Stimulated activated effector memory CD8-positive, alpha-beta T cell treated with anti-CD3 and anti-CD28 coated beads, Interleukin-12 subunit alpha, Interleukin-12 subunit beta, amount 100 ng/mL, for 72 hours (primary cell): Measurements from ENCODE around the gene NLRP9.

ENCODE experiments used
- ATAC-seq: fragments of 150-1000 bp; cut with Tn5 transposase; 2 replicates; pipeline ENCODE4 v1.10.0; 2021
- DNase-seq, 2 donors: peaks; one replicate each; pipeline ENCODE4 v3.0.0; 2021 to 2022; ENCODE audit warnings: low spot score in 2 of 2
- H3K27ac Mint-ChIP-seq: one replicate; pipeline ENCODE4 v1.8.0; 2022; ENCODE audit warnings: mild to moderate bottlenecking, mixed read lengths
- H3K36me3 Mint-ChIP-seq: one replicate; pipeline ENCODE4 v1.8.0; 2022; ENCODE audit warnings: mild to moderate bottlenecking, mixed read lengths
- H3K4me1 Mint-ChIP-seq: one replicate; pipeline ENCODE4 v1.8.0; 2022; ENCODE audit warnings: mixed read lengths
- H3K4me3 Mint-ChIP-seq: one replicate; pipeline ENCODE4 v1.8.0; 2022; ENCODE audit warnings: mild to moderate bottlenecking, mixed read lengths
- H3K9me3 Mint-ChIP-seq: one replicate; pipeline ENCODE4 v1.8.0; 2022; ENCODE audit warnings: mixed read lengths

The NLRP9 gene

DNA sequence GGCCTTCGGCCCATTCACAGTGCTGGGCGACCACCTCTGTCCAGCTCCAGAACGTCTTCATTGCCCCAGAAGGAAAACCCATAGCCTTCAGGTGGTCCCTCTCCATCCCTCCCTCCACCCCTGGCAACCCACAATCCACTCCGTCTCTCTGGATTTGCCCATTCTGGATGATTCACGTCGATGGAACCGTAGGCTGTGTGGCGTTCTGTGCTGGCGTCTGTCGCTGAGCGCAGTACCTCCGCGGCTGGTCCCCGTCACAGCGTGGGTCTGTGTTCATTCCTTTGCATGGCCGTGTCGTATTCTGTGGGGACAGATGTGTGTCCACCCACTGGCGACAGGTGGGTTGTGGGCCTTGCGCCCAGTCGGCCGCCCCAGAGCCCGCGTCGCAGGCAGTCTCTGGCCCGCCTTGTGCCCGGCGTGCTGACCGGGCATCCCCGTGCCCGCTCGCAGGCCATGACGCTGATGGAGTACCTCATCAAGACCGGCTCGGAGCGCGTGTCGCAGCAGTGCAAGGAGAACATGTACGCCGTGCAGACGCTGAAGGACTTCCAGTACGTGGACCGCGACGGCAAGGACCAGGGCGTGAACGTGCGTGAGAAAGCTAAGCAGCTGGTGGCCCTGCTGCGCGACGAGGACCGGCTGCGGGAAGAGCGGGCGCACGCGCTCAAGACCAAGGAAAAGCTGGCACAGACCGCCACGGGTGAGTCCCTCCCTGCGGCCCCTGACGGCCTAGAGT, 53.1 kb downstream of the NLRP9 start:
- DNase-seq (no peak), ATAC-seq (no peak)
- H3K9me3 Mint-ChIP-seq = no peaks in the 10 kb centered on the region
- H3K27ac Mint-ChIP-seq = no peak overlapping the region
- H3K4me3 Mint-ChIP-seq = no peak overlapping the region
- peaks cover 33% of the 10 kb centered on the region for H3K4me1 Mint-ChIP-seq
- H3K36me3 Mint-ChIP-seq = peaks cover 79% of the 10 kb centered on the region

DNA sequence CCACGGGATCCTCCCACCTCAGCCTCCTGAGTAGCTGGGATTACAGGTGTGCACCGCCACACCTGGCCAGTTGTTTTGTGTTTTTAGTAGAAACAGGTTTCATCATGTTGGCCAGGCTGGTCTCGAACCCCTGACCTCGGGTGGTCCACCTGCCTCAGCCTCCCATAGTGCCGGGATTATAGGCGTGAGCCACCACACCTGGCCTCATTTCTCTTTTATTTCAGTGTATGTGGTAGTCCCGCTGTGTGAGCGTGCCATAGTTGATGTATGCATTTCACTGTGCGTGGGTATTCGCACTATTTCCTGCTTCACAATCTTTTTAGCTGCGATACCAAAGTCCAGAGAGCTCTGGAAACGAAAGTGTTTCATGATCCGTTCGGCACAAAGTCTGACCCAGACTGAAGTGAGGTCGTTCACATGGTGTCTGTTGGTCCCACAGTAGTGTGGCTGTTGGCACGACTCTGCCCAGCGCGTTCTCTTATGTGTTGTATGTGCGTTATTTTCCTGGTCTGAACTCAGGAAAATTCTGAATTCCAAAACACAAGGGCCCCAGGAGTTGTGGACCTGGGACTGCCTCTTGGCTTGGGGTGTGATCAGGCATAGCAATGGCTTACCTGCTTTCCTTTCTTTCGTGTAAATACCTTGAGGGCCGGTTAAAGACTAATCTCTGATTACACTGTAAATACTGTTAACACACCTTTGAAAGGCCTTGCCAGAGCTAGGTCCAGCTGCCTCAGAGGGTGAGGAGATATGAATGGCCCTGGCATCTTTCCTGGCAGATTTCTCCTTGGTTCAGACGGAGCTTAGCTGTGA, 54.5 kb downstream of the NLRP9 start:
- peaks cover 47% of the 10 kb centered on the region for H3K4me1 Mint-ChIP-seq

DNA sequence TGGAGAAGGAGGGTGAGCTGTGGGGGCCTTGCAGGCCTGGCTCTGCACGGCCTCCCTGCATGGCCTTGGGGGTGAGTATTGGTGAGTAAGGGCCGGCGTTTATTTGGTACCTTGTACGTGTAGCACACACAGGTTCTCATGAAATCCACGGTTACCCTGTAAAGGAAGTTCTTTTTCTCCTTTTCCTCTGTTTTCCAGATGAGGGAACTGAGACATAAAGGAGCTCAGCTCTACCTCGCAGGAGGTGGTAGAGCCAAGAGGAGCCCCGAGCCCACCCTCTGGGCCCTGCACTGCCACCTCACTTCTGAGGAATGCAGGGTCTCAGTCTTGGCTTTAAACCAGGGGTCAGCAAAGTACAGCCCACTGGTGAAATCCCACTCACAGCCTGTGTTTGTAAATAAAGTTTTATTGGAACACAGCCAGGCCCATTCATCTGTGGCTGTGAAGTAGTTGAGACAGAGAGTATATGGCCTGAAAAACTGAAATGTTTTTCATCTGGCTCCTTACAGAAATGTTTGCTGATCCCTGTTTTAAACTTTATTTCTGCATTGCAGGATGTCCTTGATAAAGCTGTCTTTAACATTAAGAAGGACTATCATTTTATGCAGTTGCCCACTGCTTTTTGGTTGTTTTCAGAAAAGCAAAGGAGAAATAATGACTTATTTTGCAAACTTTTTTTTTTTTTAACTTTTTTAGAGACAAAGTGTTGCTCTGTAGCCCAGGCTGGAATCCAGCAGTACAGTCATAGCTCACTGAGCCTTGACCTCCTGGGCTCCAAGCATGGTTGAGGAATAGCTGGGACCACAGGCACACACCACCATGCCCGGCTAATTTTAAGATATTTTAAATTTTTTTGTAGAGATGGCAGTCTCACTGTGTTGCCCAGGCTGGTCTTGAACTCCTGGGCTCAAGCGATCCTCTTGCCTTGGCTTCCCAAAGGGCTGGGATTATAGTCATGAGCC, 56.8 kb downstream of the NLRP9 start:
- H3K9me3 Mint-ChIP-seq = no peaks in the 10 kb centered on the region
- no peak overlapping the region for H3K4me3 Mint-ChIP-seq
- no peak overlapping the region for H3K27ac Mint-ChIP-seq
- H3K4me1 Mint-ChIP-seq = peaks cover 61% of the 10 kb centered on the region
- peaks cover 91% of the 10 kb centered on the region for H3K36me3 Mint-ChIP-seq
- ATAC-seq (no peak), DNase-seq (no peak)

More for the DNA sequence above, 54.5 kb downstream of the NLRP9 start:
- no peaks in the 10 kb centered on the region for H3K9me3 Mint-ChIP-seq
- H3K36me3 Mint-ChIP-seq = peaks cover 86% of the 10 kb centered on the region
- DNase-seq (no peak), ATAC-seq (no peak)
- no peak overlapping the region for H3K4me3 Mint-ChIP-seq
- H3K27ac Mint-ChIP-seq = no peak overlapping the region

DNA sequence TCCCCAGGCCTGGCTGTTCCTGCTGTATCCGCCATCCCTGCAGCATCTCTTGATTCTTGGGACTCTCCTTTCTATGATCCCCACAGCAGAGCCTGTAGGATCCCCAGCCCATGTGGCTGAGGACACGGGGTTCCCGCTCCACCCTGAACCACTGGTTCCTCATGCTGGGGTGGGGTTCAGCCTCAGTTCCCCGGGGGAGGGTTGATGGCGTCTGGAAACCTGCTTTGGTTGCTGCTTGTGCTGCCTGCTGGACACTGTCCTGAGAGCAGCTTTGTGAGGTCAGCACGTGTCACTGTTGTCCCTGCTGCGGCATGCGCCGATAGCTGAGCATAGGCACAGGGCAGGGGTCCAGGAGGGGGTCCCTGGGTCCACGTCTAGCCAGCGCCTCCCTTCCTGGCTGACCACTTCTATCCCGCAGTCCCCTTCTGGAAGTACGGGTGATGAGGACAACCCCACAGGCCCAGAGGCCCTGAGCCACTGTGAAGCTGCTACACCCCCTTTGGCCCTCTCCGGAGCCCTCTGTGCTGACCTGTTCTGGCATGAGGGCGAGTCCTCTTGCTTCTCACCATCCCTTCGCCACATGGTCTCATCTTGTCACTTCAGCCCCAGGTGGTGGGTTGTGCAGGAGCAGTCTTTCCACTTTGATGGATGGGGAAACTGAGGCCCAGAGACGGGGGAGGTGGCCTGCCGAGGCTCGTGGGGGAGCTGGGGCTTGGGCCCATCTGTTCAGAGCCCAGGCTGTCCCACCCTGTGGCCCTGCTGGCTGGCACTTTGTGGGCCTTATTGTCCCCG, 57.7 kb downstream of the NLRP9 start:
- H3K36me3 Mint-ChIP-seq = peaks cover 87% of the 10 kb centered on the region

DNA sequence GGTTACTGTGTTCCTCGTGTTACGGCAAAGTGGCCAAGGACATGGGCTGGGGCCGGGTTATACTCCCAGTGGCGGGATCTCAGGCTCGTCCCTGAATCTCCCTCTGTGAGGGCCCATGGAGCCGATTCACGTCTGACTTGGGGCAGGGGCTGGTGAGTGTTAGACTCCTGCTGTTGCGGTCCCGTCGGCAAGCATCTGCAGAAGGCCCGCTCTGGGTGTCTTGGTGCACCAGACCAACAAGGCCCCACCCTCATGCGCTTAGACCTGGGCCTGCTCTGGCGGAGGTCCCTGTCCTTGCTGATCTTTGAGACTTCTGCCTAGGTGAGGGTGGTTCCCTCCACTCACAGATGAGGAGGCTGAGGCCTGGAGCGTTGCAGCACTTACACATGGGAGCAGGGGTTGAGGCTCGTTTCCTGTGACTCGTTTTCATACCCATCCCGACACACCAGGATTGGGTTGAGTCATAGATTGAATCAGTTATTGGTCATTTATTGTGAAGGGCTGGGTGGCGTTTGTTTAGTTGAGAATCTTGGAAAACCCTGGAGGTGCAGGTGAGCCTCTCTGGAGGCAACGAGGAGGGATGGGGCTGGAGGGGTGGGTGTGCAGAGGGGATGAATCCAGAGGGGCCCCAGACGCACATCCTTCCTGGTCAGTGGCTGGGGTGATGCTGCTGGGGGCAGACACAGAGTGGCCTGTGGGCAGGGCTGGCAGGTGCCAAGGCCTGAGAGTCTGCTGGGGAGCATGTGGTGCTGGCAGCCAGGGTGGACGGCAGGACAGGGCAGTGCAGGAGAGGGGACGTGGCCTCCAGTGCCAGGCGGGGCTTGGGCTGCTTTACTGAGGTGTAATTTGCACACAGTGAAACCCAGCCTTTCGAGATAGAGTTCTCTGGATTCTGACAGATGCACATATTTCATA, 58.6 kb downstream of the NLRP9 start:
- H3K4me3 Mint-ChIP-seq = no peak overlapping the region
- H3K4me1 Mint-ChIP-seq = peaks cover 60% of the 10 kb centered on the region
- DNase-seq = no peak

More for the DNA sequence above, 57.7 kb downstream of the NLRP9 start:
- Mint-ChIP-seq H3K9me3 (no peaks in the 10 kb centered on the region), H3K4me3 (no peak overlapping the region), H3K4me1 (peaks cover 61% of the 10 kb centered on the region), H3K27ac (peak overlapping the region; percentile 77)
- DNase-seq (no peak), ATAC-seq (no peak)

DNA sequence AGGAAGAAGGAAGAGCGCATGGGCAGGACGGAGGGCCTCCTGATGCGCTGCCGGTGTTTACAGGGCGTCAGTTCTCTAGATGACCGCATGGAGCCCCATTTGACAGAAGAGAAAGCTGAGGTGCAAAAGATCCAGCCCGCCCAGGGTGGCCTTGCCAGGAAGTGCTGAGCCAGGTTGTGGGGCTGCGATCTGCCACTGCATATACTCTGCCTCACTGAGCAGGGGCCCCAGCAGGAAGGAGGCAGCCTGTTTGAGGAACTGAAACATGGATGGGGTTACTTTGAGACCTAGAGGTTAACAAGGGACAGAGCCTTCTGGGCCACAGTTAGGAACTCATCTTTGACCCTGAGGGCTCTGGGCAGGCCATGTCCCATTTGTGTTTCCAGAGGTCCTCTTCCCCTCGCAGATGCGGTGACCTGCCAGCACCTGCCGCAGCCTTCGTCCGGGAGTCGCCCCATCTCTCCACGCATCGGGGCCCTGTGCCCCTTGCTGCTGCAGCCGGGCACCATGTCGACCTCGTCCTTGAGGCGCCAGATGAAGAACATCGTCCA, 60.0 kb downstream of the NLRP9 start:
- Mint-ChIP-seq H3K9me3 (no peaks in the 10 kb centered on the region), H3K27ac (peak overlapping the region; percentile 69), H3K36me3 (peaks cover 88% of the 10 kb centered on the region), H3K4me1 (peaks cover 72% of the 10 kb centered on the region), H3K4me3 (peak overlapping the region; percentile 93)
- DNase-seq = no peak
- ATAC-seq = no peak

More for the DNA sequence above, 58.6 kb downstream of the NLRP9 start:
- Mint-ChIP-seq H3K9me3 (no peaks in the 10 kb centered on the region), H3K36me3 (peaks cover 87% of the 10 kb centered on the region), H3K27ac (peak overlapping the region; percentile 77)
- ATAC-seq = no peak

DNA sequence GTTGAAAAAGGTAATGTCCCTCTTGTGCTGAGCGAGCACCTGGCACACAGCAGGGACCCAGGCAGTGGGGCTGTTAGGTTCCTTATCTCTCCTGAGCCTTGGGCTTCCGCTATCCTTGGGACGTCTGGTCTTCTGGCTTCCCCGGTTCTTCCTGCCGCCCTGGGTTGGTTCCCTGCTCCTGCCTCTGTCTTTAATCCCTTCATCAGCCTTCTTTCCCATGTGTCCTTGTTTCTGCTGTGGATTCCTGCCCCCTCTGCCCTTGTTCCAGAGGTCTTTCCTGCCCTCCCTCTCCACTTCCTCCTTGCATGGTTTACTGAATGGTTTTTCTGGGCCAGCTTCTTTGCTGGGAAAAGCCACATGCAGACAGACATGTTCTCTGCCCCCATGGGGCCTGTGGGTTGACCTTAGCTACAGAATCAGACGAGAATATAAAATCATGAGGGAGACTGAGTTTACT, 60.6 kb downstream of the NLRP9 start:
- peaks cover 72% of the 10 kb centered on the region for H3K4me1 Mint-ChIP-seq
- no peaks in the 10 kb centered on the region for H3K9me3 Mint-ChIP-seq
- peak overlapping the region; percentile 69 for H3K27ac Mint-ChIP-seq
- H3K4me3 Mint-ChIP-seq = peak overlapping the region; percentile 93
- H3K36me3 Mint-ChIP-seq = peaks cover 88% of the 10 kb centered on the region
- no peak for ATAC-seq
- DNase-seq = no peak

DNA sequence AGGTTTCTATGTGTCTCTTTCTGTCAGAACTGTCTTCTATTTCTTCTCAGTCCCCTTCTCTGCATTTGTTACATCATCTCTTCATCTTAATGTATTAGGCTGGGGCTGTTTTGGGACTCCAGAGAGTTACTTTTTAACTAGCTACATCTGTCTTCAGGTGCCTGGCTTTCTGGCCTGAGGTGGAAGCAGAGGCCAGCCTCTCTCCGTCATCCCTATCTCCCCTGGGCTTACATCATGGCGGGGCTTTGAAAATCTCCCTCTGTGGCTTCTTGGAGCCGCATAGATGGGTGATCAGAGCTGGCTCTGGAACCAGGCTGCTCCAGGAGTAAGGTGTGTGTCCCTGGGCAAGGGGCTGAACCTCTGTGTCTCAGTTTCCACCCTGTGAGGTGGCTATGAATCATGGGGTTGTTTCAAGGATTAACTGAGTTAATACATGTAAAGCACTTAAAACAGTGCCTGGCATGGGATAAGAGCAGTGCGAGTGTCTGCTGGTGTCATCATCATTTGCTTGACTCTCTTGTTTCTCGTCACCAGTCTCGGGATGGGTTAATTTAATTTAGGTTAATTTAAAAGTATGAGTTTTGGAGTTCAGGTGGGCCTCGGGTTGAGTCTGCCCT, 61.2 kb downstream of the NLRP9 start:
- peak overlapping the region; percentile 43 for H3K27ac Mint-ChIP-seq

DNA sequence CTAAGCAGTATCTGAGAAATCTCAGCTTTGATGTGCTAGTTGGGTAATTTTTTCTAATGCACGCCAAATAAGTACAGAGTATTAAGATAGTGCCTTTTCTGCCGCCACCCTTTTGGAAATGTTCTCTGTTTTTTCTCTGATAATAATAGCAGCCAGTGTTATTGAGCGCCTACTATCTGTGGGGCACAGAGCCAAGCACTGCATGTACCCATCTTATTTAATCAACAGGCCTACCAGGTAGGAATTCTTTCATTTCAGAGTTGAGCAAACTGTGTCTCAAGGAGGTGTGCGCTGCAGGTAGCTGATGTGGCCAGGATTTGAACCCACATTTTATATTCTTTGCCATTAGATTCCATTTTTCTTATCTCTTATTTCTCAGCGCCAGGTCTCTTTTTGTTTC, 61.8 kb downstream of the NLRP9 start:
- peak overlapping the region; percentile 43 for H3K27ac Mint-ChIP-seq
- no peaks in the 10 kb centered on the region for H3K9me3 Mint-ChIP-seq
- peaks cover 76% of the 10 kb centered on the region for H3K4me1 Mint-ChIP-seq
- H3K36me3 Mint-ChIP-seq = peaks cover 89% of the 10 kb centered on the region
- DNase-seq = no peak
- ATAC-seq = no peak
- peak overlapping the region; percentile 93 for H3K4me3 Mint-ChIP-seq

More for the DNA sequence above, 61.2 kb downstream of the NLRP9 start:
- DNase-seq (no peak), ATAC-seq (no peak)
- Mint-ChIP-seq H3K4me1 (peaks cover 72% of the 10 kb centered on the region), H3K36me3 (peaks cover 89% of the 10 kb centered on the region), H3K4me3 (peak overlapping the region; percentile 93), H3K9me3 (no peaks in the 10 kb centered on the region)

DNA sequence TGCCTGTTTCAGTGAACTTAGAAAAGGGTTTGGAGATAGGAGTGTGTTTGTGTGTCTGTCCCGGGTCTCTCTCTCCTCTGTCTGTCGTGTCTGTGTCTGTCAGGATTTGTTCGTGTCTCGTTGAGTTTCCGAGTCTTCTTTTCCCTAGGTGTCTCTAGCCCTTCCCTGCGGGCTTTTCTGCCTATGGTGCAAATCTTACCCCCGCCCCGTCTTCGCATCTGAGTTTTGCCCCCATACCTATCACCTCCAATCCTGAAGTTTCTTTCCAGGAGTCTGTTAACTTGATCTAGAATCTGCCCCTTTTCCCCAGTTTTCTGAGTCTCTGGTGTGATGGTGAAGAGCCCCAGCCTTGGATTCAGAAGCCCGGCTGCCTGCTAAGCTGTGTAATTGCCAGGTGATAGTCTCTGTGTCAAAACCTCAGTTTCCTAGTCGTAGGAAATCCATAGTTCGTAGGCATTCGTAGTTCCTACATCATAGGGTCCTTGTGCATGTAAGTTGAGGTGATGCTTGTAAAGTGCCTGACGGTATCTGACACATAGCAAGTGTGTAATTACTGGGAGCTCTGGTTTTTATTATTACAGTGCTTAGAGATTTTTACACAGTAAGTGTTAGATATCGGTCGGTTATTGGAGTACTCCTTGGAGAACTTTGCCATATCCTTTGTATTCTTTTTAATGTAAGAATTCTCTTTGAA, 62.4 kb downstream of the NLRP9 start:
- no peaks in the 10 kb centered on the region for H3K9me3 Mint-ChIP-seq
- H3K27ac Mint-ChIP-seq = peak overlapping the region; percentile 98
- H3K4me3 Mint-ChIP-seq = peak overlapping the region; percentile 93
- peaks cover 80% of the 10 kb centered on the region for H3K4me1 Mint-ChIP-seq
- peaks cover 92% of the 10 kb centered on the region for H3K36me3 Mint-ChIP-seq
- ATAC-seq (no peak), DNase-seq (no peak)

DNA sequence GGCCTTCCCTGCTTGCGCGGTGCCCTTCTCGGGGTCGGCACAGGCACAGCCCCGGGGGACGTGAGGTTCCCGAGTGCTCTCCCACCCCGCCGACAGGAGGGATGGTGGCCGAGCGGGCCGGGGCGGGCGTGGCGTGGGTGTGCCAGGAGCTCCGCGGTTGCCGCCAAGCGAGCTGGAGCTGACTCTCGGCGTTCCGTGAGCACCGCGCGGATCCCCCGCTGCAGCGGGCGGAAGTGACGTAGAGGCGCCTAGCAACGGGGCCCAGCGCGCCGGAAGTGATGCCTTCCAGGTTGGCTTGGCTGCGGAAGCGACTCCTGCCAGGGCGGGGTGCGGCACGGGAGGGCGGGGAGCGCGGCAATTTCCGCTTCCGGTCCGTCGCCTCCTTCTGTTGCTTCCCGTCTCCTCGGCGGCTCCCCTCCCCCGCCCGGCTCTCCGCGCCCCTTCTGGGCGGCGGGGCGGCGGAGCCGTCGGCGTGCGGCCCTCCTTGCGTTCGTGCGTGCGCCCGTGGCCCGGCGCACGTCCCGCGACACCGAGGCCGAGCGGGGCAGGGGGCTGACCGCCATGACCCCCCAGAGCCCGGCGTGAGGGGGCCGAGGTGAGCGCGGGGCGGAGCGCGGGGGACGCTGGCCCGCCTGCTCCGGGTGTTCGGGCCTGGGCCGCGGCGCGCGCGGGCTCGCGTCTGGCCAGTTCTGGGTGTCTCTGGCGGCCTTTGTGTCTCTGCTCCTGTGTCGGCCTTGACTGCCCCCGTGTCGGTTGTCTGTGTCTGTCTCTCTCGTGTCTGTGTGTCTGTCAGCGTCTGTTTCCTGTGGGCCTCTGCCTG, 63.2 kb downstream of the NLRP9 start, which contains the start of gene EPN1:
EPN1 (plus strand) TSS at position 386 of the 820 bp plus-strand sequence. CDS start 3,402 bp downstream, outside the sequence.
- H3K4me1 Mint-ChIP-seq = peaks cover 78% of the 10 kb centered on the region
- peak; percentile 94 for ATAC-seq
- DNase-seq = peak; percentile 91 to 96
- peak within 1 kb of the TSS; percentile 98 for H3K27ac Mint-ChIP-seq
- peak within 1 kb of the TSS; percentile 93 for H3K4me3 Mint-ChIP-seq
- no peaks in the 10 kb centered on the region for H3K9me3 Mint-ChIP-seq
- peaks cover 92% of the 10 kb centered on the region for H3K36me3 Mint-ChIP-seq

DNA sequence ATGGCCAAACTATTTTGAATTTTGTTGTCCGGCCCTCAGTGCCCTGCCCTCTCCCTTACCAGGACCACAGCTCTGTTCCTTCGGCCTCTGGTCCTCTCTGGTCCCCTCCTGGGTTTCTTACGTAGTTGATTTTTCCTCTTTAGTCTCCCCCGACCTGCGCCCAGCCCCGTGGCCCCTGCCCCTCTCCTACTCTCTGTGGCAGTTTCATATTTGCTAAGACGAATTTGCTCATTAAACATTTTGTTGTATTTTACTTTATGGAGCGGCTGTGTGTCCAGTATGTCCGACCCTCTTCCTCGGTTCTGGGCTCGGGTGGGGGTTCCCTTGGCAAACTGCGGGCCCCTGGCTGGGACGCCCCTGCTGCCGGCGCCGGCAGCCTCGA, 63.8 kb downstream of the NLRP9 start:
- H3K9me3 Mint-ChIP-seq = no peaks in the 10 kb centered on the region
- H3K4me1 Mint-ChIP-seq = peaks cover 77% of the 10 kb centered on the region
- peaks cover 92% of the 10 kb centered on the region for H3K36me3 Mint-ChIP-seq
- DNase-seq = no peak
- ATAC-seq = no peak
- peak overlapping the region; percentile 84 for H3K27ac Mint-ChIP-seq
- H3K4me3 Mint-ChIP-seq = peak overlapping the region; percentile 93
